ENCODE measurements around the gene COCH. TPM values are rescaled to one million over a fixed set of nuclear protein-coding genes. Genes with fewer than 3 reads are reported as not detected.

The COCH gene
- total RNA-seq, 3 donors from 2014 or later (not counting 1 experiment from before 2014, with no cell fraction given): 0.27 to 0.73 TPM; not detected in 1

- no peak overlapping the region for H3K27ac Mint-ChIP-seq
- ATAC-seq (no peak), DNase-seq (no peak)
- Histone ChIP-seq H3K27ac (ENCODE audit: low read length) (no peak overlapping the region), H3K9me3 (ENCODE audit: control insufficient read depth, insufficient read depth, low read length) (no peaks in the 10 kb centered on the region), H3K27me3 (ENCODE audit: control insufficient read depth, insufficient read depth, low read length) (peaks cover 5% of the 10 kb centered on the region), H3K4me1 (ENCODE audit: control insufficient read depth, insufficient read depth, low read length) (no peaks in the 10 kb centered on the region), H3K4me3 (ENCODE audit: low read length) (no peak overlapping the region), H3K36me3 (ENCODE audit: control insufficient read depth, insufficient read depth, low read length) (no peaks in the 10 kb centered on the region)
- peaks cover 8% of the 10 kb centered on the region for H3K36me3 Mint-ChIP-seq
- peaks cover 10 to 70% of the 10 kb centered on the region in 2 donors for H3K27me3 Mint-ChIP-seq (ENCODE audit: low read depth in 2 of 2)
- H3K9me3 Mint-ChIP-seq: no peaks in the 10 kb centered on the region
- TF ChIP-seq, protein P1, sequence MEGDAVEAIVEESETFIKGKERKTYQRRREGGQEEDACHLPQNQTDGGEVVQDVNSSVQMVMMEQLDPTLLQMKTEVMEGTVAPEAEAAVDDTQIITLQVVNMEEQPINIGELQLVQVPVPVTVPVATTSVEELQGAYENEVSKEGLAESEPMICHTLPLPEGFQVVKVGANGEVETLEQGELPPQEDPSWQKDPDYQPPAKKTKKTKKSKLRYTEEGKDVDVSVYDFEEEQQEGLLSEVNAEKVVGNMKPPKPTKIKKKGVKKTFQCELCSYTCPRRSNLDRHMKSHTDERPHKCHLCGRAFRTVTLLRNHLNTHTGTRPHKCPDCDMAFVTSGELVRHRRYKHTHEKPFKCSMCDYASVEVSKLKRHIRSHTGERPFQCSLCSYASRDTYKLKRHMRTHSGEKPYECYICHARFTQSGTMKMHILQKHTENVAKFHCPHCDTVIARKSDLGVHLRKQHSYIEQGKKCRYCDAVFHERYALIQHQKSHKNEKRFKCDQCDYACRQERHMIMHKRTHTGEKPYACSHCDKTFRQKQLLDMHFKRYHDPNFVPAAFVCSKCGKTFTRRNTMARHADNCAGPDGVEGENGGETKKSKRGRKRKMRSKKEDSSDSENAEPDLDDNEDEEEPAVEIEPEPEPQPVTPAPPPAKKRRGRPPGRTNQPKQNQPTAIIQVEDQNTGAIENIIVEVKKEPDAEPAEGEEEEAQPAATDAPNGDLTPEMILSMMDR (IDR thresholded peaks at IDR 0.05): no peak
- no peak overlapping the region for H3K4me3 Mint-ChIP-seq
- 79% methylated on average over 3 of the region's 4 CpGs for WGBS (ENCODE audit: insufficient coverage)
- no peaks in the 10 kb centered on the region for H3K4me1 Mint-ChIP-seq
- intact Hi-C loops (cut with micrococcal nuclease): no loop called here
These were observed 25.7 kb upstream of the COCH start for GRCh38 chr14:30848449-30849240.

GRCh38 chr14:30849354-30849753 lies 25.0 kb upstream of the COCH start:
- no peak overlapping the region for H3K4me3 Mint-ChIP-seq
- H3K27ac Mint-ChIP-seq: no peak overlapping the region
- H3K4me3 ChIP-seq (ENCODE audit: low read length): no peak overlapping the region
- no peak for DNase-seq
- H3K27me3 ChIP-seq (ENCODE audit: control insufficient read depth, insufficient read depth, low read length): peaks cover 5% of the 10 kb centered on the region
- H3K36me3 Mint-ChIP-seq: peaks cover 8% of the 10 kb centered on the region
- H3K4me1 Mint-ChIP-seq: no peaks in the 10 kb centered on the region
- no peaks in the 10 kb centered on the region for H3K9me3 Mint-ChIP-seq
- intact Hi-C loops (cut with micrococcal nuclease): no loop called here
- ATAC-seq: no peak
- H3K27ac ChIP-seq (ENCODE audit: low read length): no peak overlapping the region
- WGBS (ENCODE audit: insufficient coverage): no CpG with 5 or more reads among the region's 1 CpG
- H3K27me3 Mint-ChIP-seq (ENCODE audit: low read depth in 2 of 2): peaks cover 10 to 72% of the 10 kb centered on the region in 2 donors
- H3K9me3 ChIP-seq (ENCODE audit: control insufficient read depth, insufficient read depth, low read length): no peaks in the 10 kb centered on the region
- TF ChIP-seq, protein P1 (IDR thresholded peaks at IDR 0.05): no peak
- H3K4me1 ChIP-seq (ENCODE audit: control insufficient read depth, insufficient read depth, low read length): no peaks in the 10 kb centered on the region
- no peaks in the 10 kb centered on the region for H3K36me3 ChIP-seq (ENCODE audit: control insufficient read depth, insufficient read depth, low read length)

DNA sequence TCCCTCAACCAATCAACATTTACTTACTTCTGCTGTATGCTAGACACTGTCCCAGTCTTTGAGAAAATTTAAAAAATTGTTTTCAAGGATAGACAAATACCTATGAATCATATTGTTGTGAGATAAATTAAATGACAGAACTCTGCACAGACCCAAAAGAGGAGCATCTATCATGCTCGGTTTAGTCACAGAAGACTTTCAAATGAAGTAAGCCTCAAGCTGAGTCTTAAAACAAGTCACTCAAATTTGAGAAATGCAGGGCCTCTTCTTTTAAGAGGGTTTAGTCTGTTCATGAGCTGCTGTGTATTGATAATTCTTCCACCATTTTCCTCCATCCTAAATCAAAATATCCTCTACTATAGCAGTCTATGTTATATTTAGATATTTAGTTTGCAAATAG lies 24.4 kb upstream of the COCH start:
- DNase-seq: no peak
- Histone ChIP-seq H3K4me1 (ENCODE audit: control insufficient read depth, insufficient read depth, low read length) (no peaks in the 10 kb centered on the region), H3K36me3 (ENCODE audit: control insufficient read depth, insufficient read depth, low read length) (no peaks in the 10 kb centered on the region), H3K4me3 (ENCODE audit: low read length) (no peak overlapping the region), H3K27ac (ENCODE audit: low read length) (no peak overlapping the region), H3K9me3 (ENCODE audit: control insufficient read depth, insufficient read depth, low read length) (no peaks in the 10 kb centered on the region), H3K27me3 (ENCODE audit: control insufficient read depth, insufficient read depth, low read length) (peaks cover 5% of the 10 kb centered on the region)
- Mint-ChIP-seq H3K9me3 (no peaks in the 10 kb centered on the region), H3K4me1 (no peaks in the 10 kb centered on the region), H3K36me3 (peaks cover 8% of the 10 kb centered on the region), H3K27me3 (ENCODE audit: low read depth in 2 of 2) (peaks cover 12 to 70% of the 10 kb centered on the region in 2 donors), H3K4me3 (no peak overlapping the region), H3K27ac (no peak overlapping the region)
- TF ChIP-seq, protein P1 (IDR thresholded peaks at IDR 0.05): no peak
- intact Hi-C loops (cut with micrococcal nuclease): no loop called here
- no peak for ATAC-seq
- WGBS (ENCODE audit: insufficient coverage): 60% methylated on average over 1 of the region's 1 CpG

- peaks cover 12 to 40% of the 10 kb centered on the region in 2 donors for H3K27me3 Mint-ChIP-seq (ENCODE audit: low read depth in 2 of 2)
- intact Hi-C loops (cut with micrococcal nuclease): no loop called here
- TF ChIP-seq, protein P1 (IDR thresholded peaks at IDR 0.05): no peak
- H3K4me3 Mint-ChIP-seq: no peak overlapping the region
- Histone ChIP-seq H3K4me1 (ENCODE audit: control insufficient read depth, insufficient read depth, low read length) (no peaks in the 10 kb centered on the region), H3K27ac (ENCODE audit: low read length) (no peak overlapping the region), H3K27me3 (ENCODE audit: control insufficient read depth, insufficient read depth, low read length) (peaks cover 4% of the 10 kb centered on the region), H3K9me3 (ENCODE audit: control insufficient read depth, insufficient read depth, low read length) (no peaks in the 10 kb centered on the region), H3K36me3 (ENCODE audit: control insufficient read depth, insufficient read depth, low read length) (no peaks in the 10 kb centered on the region), H3K4me3 (ENCODE audit: low read length) (no peak overlapping the region)
- no peak overlapping the region for H3K27ac Mint-ChIP-seq
- DNase-seq: no peak
- H3K4me1 Mint-ChIP-seq: no peaks in the 10 kb centered on the region
- no peaks in the 10 kb centered on the region for H3K9me3 Mint-ChIP-seq
- H3K36me3 Mint-ChIP-seq: peaks cover 8% of the 10 kb centered on the region
- no peak for ATAC-seq
These were observed 20.4 kb upstream of the COCH start for GRCh38 chr14:30853946-30854345.
